Measurements from ENCODE around the gene PDCL3. TPM values are rescaled to one million over a fixed set of nuclear protein-coding genes. Genes with fewer than 3 reads are reported as not detected.
A peak's percentile ranks its signal among the peaks of the same experiment; 100 is the strongest.

The PDCL3 gene
- 22.1 TPM for polyA plus RNA-seq
- long read RNA-seq, donor 1, transcript PDCL3-201 (6 exons, 1,337 nt) = major isoform, 18 of 18 reads
- long read RNA-seq, donor 1, partial matches to known transcripts = 0 of 18 reads
- long read RNA-seq, donor 1, other reads (novel, unspliced or antisense) = 0 of 18 reads
- long read RNA-seq, donor 2, transcript PDCL3-201 (6 exons, 1,337 nt) = major isoform, 26 of 26 reads
- long read RNA-seq, donor 2, partial matches to known transcripts = 0 of 26 reads
- long read RNA-seq, donor 2, other reads (novel, unspliced or antisense) = 0 of 26 reads
- long read RNA-seq, donor 3 = 0 reads
- long read RNA-seq, donor 4, partial matches to known transcripts = 0 of 3 reads
- long read RNA-seq, donor 4, other reads (novel, unspliced or antisense) = 0 of 3 reads
- long read RNA-seq, donor 5, transcript PDCL3-201 (6 exons, 1,337 nt) = major isoform, 16 of 16 reads
- long read RNA-seq, donor 5, partial matches to known transcripts = 0 of 16 reads
- long read RNA-seq, donor 5, other reads (novel, unspliced or antisense) = 0 of 16 reads
- long read RNA-seq, donor 6, transcript PDCL3-201 (6 exons, 1,337 nt) = major isoform, 20 of 20 reads
- long read RNA-seq, donor 6, partial matches to known transcripts = 0 of 20 reads
- long read RNA-seq, donor 6, other reads (novel, unspliced or antisense) = 0 of 20 reads
- long read RNA-seq, donor 7, transcript PDCL3-201 (6 exons, 1,337 nt) = major isoform, 12 of 12 reads
- long read RNA-seq, donor 7, partial matches to known transcripts = 0 of 12 reads
- long read RNA-seq, donor 7, other reads (novel, unspliced or antisense) = 0 of 12 reads
- long read RNA-seq, donor 8, transcript PDCL3-201 (6 exons, 1,337 nt) = major isoform, 29 of 37 reads
- long read RNA-seq, donor 8, partial matches to known transcripts = 7 of 37 reads
- long read RNA-seq, donor 8, other reads (novel, unspliced or antisense) = 0 of 37 reads
- long read RNA-seq, donor 9, transcript PDCL3-201 (6 exons, 1,337 nt) = major isoform, 16 of 16 reads
- long read RNA-seq, donor 9, partial matches to known transcripts = 0 of 16 reads
- long read RNA-seq, donor 9, other reads (novel, unspliced or antisense) = 0 of 16 reads
- long read RNA-seq, donor 10, transcript PDCL3-201 (6 exons, 1,337 nt) = major isoform, 25 of 25 reads
- long read RNA-seq, donor 10, partial matches to known transcripts = 0 of 25 reads
- long read RNA-seq, donor 10, other reads (novel, unspliced or antisense) = 0 of 25 reads
- long read RNA-seq, donor 11, transcript PDCL3-201 (6 exons, 1,337 nt) = major isoform, 23 of 23 reads
- long read RNA-seq, donor 11, partial matches to known transcripts = 0 of 23 reads
- long read RNA-seq, donor 11, other reads (novel, unspliced or antisense) = 0 of 23 reads

GRCh38 chr2:100562613-100563406 is at the start of gene PDCL3:
Gene PDCL3 (plus strand): TSS chr2:100562993. CDS start chr2:100563068, 75 bp downstream.
- Histone ChIP-seq H3K27me3 (ENCODE audit: control insufficient read depth, insufficient read depth, low read length) (no peaks in the 10 kb centered on the region), H3K4me1 (ENCODE audit: control insufficient read depth, insufficient read depth, low read length) (peaks cover 2% of the 10 kb centered on the region), H3K36me3 (ENCODE audit: control insufficient read depth, insufficient read depth, low read length) (peaks cover 12% of the 10 kb centered on the region), H3K9me3 (ENCODE audit: control insufficient read depth, low read depth, low read length) (no peaks in the 10 kb centered on the region), H3K27ac (ENCODE audit: low read length) (peak within 1 kb of the TSS; percentile 87), H3K4me3 (ENCODE audit: low read length) (peak within 1 kb of the TSS; percentile 75)
- WGBS (ENCODE audit: insufficient coverage, low lambda C conversion rate) = no CpG with 5 or more reads among the region's 62 CpGs
- DNase-seq = peak; percentile 98 to 99

- Histone ChIP-seq H3K27ac (ENCODE audit: low read length) (no peak overlapping the region), H3K4me3 (ENCODE audit: low read length) (no peak overlapping the region), H3K4me1 (ENCODE audit: control insufficient read depth, insufficient read depth, low read length) (no peaks in the 10 kb centered on the region), H3K9me3 (ENCODE audit: control insufficient read depth, low read depth, low read length) (no peaks in the 10 kb centered on the region), H3K27me3 (ENCODE audit: control insufficient read depth, insufficient read depth, low read length) (peaks cover 4% of the 10 kb centered on the region), H3K36me3 (ENCODE audit: control insufficient read depth, insufficient read depth, low read length) (no peaks in the 10 kb centered on the region)
- DNase-seq = no peak
- WGBS (ENCODE audit: insufficient coverage, low lambda C conversion rate) = no CpG with 5 or more reads among the region's 4 CpGs
Observed at GRCh38 chr2:100513650-100514049, 49.1 kb upstream of the PDCL3 start.

- WGBS (ENCODE audit: insufficient coverage, low lambda C conversion rate) = no CpG with 5 or more reads among the region's 1 CpG
Observed at GRCh38 chr2:100517556-100517955, 45.2 kb upstream of the PDCL3 start.

GRCh38 chr2:100518801-100519200 is 44.0 kb upstream of the PDCL3 start:
- H3K4me1 ChIP-seq (ENCODE audit: control insufficient read depth, insufficient read depth, low read length) = peaks cover 4% of the 10 kb centered on the region
- H3K36me3 ChIP-seq (ENCODE audit: control insufficient read depth, insufficient read depth, low read length) = no peaks in the 10 kb centered on the region
- H3K4me3 ChIP-seq (ENCODE audit: low read length) = no peak overlapping the region
- no peaks in the 10 kb centered on the region for H3K9me3 ChIP-seq (ENCODE audit: control insufficient read depth, low read depth, low read length)
- no peak for DNase-seq
- H3K27ac ChIP-seq (ENCODE audit: low read length) = no peak overlapping the region
- H3K27me3 ChIP-seq (ENCODE audit: control insufficient read depth, insufficient read depth, low read length) = peaks cover 4% of the 10 kb centered on the region
- 67% methylated on average over 1 of the region's 2 CpGs for WGBS (ENCODE audit: insufficient coverage, low lambda C conversion rate)

More at GRCh38 chr2:100517556-100517955, 45.2 kb upstream of the PDCL3 start:
- no peak overlapping the region for H3K4me3 ChIP-seq (ENCODE audit: low read length)
- no peak for DNase-seq
- no peaks in the 10 kb centered on the region for H3K9me3 ChIP-seq (ENCODE audit: control insufficient read depth, low read depth, low read length)
- peaks cover under 1% of the 10 kb centered on the region for H3K4me1 ChIP-seq (ENCODE audit: control insufficient read depth, insufficient read depth, low read length)
- no peak overlapping the region for H3K27ac ChIP-seq (ENCODE audit: low read length)
- no peaks in the 10 kb centered on the region for H3K36me3 ChIP-seq (ENCODE audit: control insufficient read depth, insufficient read depth, low read length)
- H3K27me3 ChIP-seq (ENCODE audit: control insufficient read depth, insufficient read depth, low read length) = peaks cover 4% of the 10 kb centered on the region

GRCh38 chr2:100520224-100520623 is 42.6 kb upstream of the PDCL3 start:
- no peak overlapping the region for H3K4me3 ChIP-seq (ENCODE audit: low read length)
- no peak for DNase-seq
- H3K4me1 ChIP-seq (ENCODE audit: control insufficient read depth, insufficient read depth, low read length) = peaks cover 4% of the 10 kb centered on the region
- 100% methylated on average over 1 of the region's 2 CpGs for WGBS (ENCODE audit: insufficient coverage, low lambda C conversion rate)
- H3K27ac ChIP-seq (ENCODE audit: low read length) = no peak overlapping the region
- peaks cover 4% of the 10 kb centered on the region for H3K27me3 ChIP-seq (ENCODE audit: control insufficient read depth, insufficient read depth, low read length)
- no peaks in the 10 kb centered on the region for H3K36me3 ChIP-seq (ENCODE audit: control insufficient read depth, insufficient read depth, low read length)
- no peaks in the 10 kb centered on the region for H3K9me3 ChIP-seq (ENCODE audit: control insufficient read depth, low read depth, low read length)

GRCh38 chr2:100522430-100522829 is 40.4 kb upstream of the PDCL3 start:
- WGBS (ENCODE audit: insufficient coverage, low lambda C conversion rate) = no CpG with 5 or more reads among the region's 1 CpG
- Histone ChIP-seq H3K4me1 (ENCODE audit: control insufficient read depth, insufficient read depth, low read length) (peaks cover 4% of the 10 kb centered on the region), H3K27me3 (ENCODE audit: control insufficient read depth, insufficient read depth, low read length) (peaks cover 3% of the 10 kb centered on the region), H3K27ac (ENCODE audit: low read length) (peak overlapping the region; percentile 46), H3K36me3 (ENCODE audit: control insufficient read depth, insufficient read depth, low read length) (no peaks in the 10 kb centered on the region), H3K9me3 (ENCODE audit: control insufficient read depth, low read depth, low read length) (no peaks in the 10 kb centered on the region), H3K4me3 (ENCODE audit: low read length) (no peak overlapping the region)
- DNase-seq = peak; percentile 80 to 91

- H3K4me3 ChIP-seq (ENCODE audit: low read length) = no peak overlapping the region
- H3K27me3 ChIP-seq (ENCODE audit: control insufficient read depth, insufficient read depth, low read length) = peaks cover 3% of the 10 kb centered on the region
- peaks cover 4% of the 10 kb centered on the region for H3K4me1 ChIP-seq (ENCODE audit: control insufficient read depth, insufficient read depth, low read length)
- no peak overlapping the region for H3K27ac ChIP-seq (ENCODE audit: low read length)
- no peaks in the 10 kb centered on the region for H3K36me3 ChIP-seq (ENCODE audit: control insufficient read depth, insufficient read depth, low read length)
- no peaks in the 10 kb centered on the region for H3K9me3 ChIP-seq (ENCODE audit: control insufficient read depth, low read depth, low read length)
- WGBS (ENCODE audit: insufficient coverage, low lambda C conversion rate) = no CpG with 5 or more reads among the region's 2 CpGs
- no peak for DNase-seq
Observed at GRCh38 chr2:100524331-100524730, 38.5 kb upstream of the PDCL3 start.

GRCh38 chr2:100526868-100527267 is 35.9 kb upstream of the PDCL3 start:
- no CpG with 5 or more reads among the region's 1 CpG for WGBS (ENCODE audit: insufficient coverage, low lambda C conversion rate)
- Histone ChIP-seq H3K27ac (ENCODE audit: low read length) (no peak overlapping the region), H3K9me3 (ENCODE audit: control insufficient read depth, low read depth, low read length) (no peaks in the 10 kb centered on the region), H3K27me3 (ENCODE audit: control insufficient read depth, insufficient read depth, low read length) (peaks cover 3% of the 10 kb centered on the region), H3K4me1 (ENCODE audit: control insufficient read depth, insufficient read depth, low read length) (peaks cover 4% of the 10 kb centered on the region), H3K4me3 (ENCODE audit: low read length) (no peak overlapping the region), H3K36me3 (ENCODE audit: control insufficient read depth, insufficient read depth, low read length) (no peaks in the 10 kb centered on the region)
- no peak for DNase-seq

GRCh38 chr2:100527440-100528015 is 35.3 kb upstream of the PDCL3 start:
- Histone ChIP-seq H3K4me3 (ENCODE audit: low read length) (no peak overlapping the region), H3K27ac (ENCODE audit: low read length) (no peak overlapping the region), H3K27me3 (ENCODE audit: control insufficient read depth, insufficient read depth, low read length) (peaks cover 3% of the 10 kb centered on the region), H3K36me3 (ENCODE audit: control insufficient read depth, insufficient read depth, low read length) (no peaks in the 10 kb centered on the region), H3K9me3 (ENCODE audit: control insufficient read depth, low read depth, low read length) (no peaks in the 10 kb centered on the region), H3K4me1 (ENCODE audit: control insufficient read depth, insufficient read depth, low read length) (peaks cover 4% of the 10 kb centered on the region)
- DNase-seq = no peak
- WGBS (ENCODE audit: insufficient coverage, low lambda C conversion rate) = no CpG with 5 or more reads among the region's 7 CpGs
